Stimulated activated CD4-positive, alpha-beta T cell treated with anti-CD3 and anti-CD28 coated beads, Interleukin-1b, Interleukin-23, amount 100 ng/mL, for 4 hours (primary cell): Measurements from ENCODE around the gene CDKAL1.
"Not testable (repeated sequence)": the region's sequence is repeated elsewhere in the genome, so short reads cannot be mapped to it uniquely, and the experiment has no call there.

Source experiments
- DNase-seq, 2 donors: peaks; one replicate each; pipeline ENCODE4 v3.0.0-alpha.2; 2020; ENCODE audit warnings: low read depth in 2 of 2

Gene CDKAL1

GRCh38 chr6:20639161-20639560, 104.9 kb downstream of the CDKAL1 start:
- no peak for DNase-seq

- no peak for DNase-seq
Measured at GRCh38 chr6:20640181-20640580, 105.9 kb downstream of the CDKAL1 start.

GRCh38 chr6:20642441-20642840, 108.2 kb downstream of the CDKAL1 start:
- no peak for DNase-seq

GRCh38 chr6:20644667-20645370, 110.6 kb downstream of the CDKAL1 start:
- DNase-seq = no peak

- not testable (repeated sequence) for DNase-seq
Measured at GRCh38 chr6:20645572-20645971, 111.3 kb downstream of the CDKAL1 start.

GRCh38 chr6:20647585-20647984, 113.3 kb downstream of the CDKAL1 start:
- no peak for DNase-seq

GRCh38 chr6:20649696-20650470, 115.6 kb downstream of the CDKAL1 start:
- DNase-seq = not testable (repeated sequence)

GRCh38 chr6:20652299-20653084, 118.2 kb downstream of the CDKAL1 start:
- no peak for DNase-seq

- no peak for DNase-seq
Measured at GRCh38 chr6:20653085-20653479, 118.8 kb downstream of the CDKAL1 start.

GRCh38 chr6:20655317-20655716, 121.1 kb downstream of the CDKAL1 start:
- DNase-seq = no peak

GRCh38 chr6:20657274-20657800, 123.1 kb downstream of the CDKAL1 start:
- no peak for DNase-seq

- no peak for DNase-seq
Measured at GRCh38 chr6:20658053-20658452, 123.8 kb downstream of the CDKAL1 start.

GRCh38 chr6:20658516-20658915, 124.3 kb downstream of the CDKAL1 start:
- DNase-seq = no peak

- DNase-seq = no peak
Measured at GRCh38 chr6:20660534-20660933, 126.3 kb downstream of the CDKAL1 start.

- DNase-seq = no peak
Measured at GRCh38 chr6:20661721-20662120, 127.5 kb downstream of the CDKAL1 start.

GRCh38 chr6:20664250-20664649, 130.0 kb downstream of the CDKAL1 start:
- no peak for DNase-seq

- no peak for DNase-seq
Measured at GRCh38 chr6:20665290-20665689, 131.0 kb downstream of the CDKAL1 start.

GRCh38 chr6:20669571-20670314, 135.5 kb downstream of the CDKAL1 start:
- no peak for DNase-seq

GRCh38 chr6:20670750-20671149, 136.5 kb downstream of the CDKAL1 start:
- no peak for DNase-seq

GRCh38 chr6:20672038-20672437, 137.8 kb downstream of the CDKAL1 start:
- no peak for DNase-seq

- DNase-seq = no peak
Measured at GRCh38 chr6:20673458-20673857, 139.2 kb downstream of the CDKAL1 start.
